ENCODE measurements around the gene CUZD1.
A peak's percentile ranks its signal among the peaks of the same experiment; 100 is the strongest.
"Not testable (repeated sequence)": the region's sequence is repeated elsewhere in the genome, so short reads cannot be mapped to it uniquely, and the experiment has no call there.

Gene CUZD1

GRCh38 chr10:122845783-122846332 is at the start of gene CUZD1:
TSS of gene CUZD1 (minus strand) at chr10:122845857. CDS start at chr10:122845843, 14 bp downstream.
- no peak for DNase-seq (ENCODE audit: low spot score)

GRCh38 chr10:122894261-122894944 is 48.7 kb upstream of the CUZD1 start:
- no peak for DNase-seq (ENCODE audit: low spot score)

- no peak for DNase-seq (ENCODE audit: low spot score)
Measured at GRCh38 chr10:122884166-122884565, 38.5 kb upstream of the CUZD1 start.

- DNase-seq (ENCODE audit: low spot score): no peak
Measured at GRCh38 chr10:122882766-122883165, 37.1 kb upstream of the CUZD1 start.

GRCh38 chr10:122879339-122880273 is 33.9 kb upstream of the CUZD1 start, which contains the start of gene FAM24B:
TSS of gene FAM24B (minus strand) at chr10:122879581. CDS start at chr10:122850515, 29,066 bp downstream.
- peak; percentile 98 for DNase-seq (ENCODE audit: low spot score)

GRCh38 chr10:122878799-122879338 is 33.2 kb upstream of the CUZD1 start:
- peak; percentile 22 for DNase-seq (ENCODE audit: low spot score)

- DNase-seq (ENCODE audit: low spot score): no peak
Measured at GRCh38 chr10:122877264-122877663, 31.6 kb upstream of the CUZD1 start.

- no peak for DNase-seq (ENCODE audit: low spot score)
Measured at GRCh38 chr10:122876467-122876855, 30.8 kb upstream of the CUZD1 start.

GRCh38 chr10:122875843-122876466 is 30.3 kb upstream of the CUZD1 start:
- no peak for DNase-seq (ENCODE audit: low spot score)

GRCh38 chr10:122871947-122872346 is 26.3 kb upstream of the CUZD1 start:
- DNase-seq (ENCODE audit: low spot score): not testable (repeated sequence)

- DNase-seq (ENCODE audit: low spot score): not testable (repeated sequence)
Measured at GRCh38 chr10:122868768-122869167, 23.1 kb upstream of the CUZD1 start.

- DNase-seq (ENCODE audit: low spot score): not testable (repeated sequence)
Measured at GRCh38 chr10:122866757-122867482, 21.3 kb upstream of the CUZD1 start.

GRCh38 chr10:122864901-122865300 is 19.2 kb upstream of the CUZD1 start:
- DNase-seq (ENCODE audit: low spot score): no peak

GRCh38 chr10:122864194-122864592 is 18.5 kb upstream of the CUZD1 start:
- DNase-seq (ENCODE audit: low spot score): no peak

GRCh38 chr10:122863216-122864193 is 17.8 kb upstream of the CUZD1 start:
- DNase-seq (ENCODE audit: low spot score): no peak

- no peak for DNase-seq (ENCODE audit: low spot score)
Measured at GRCh38 chr10:122861711-122862161, 16.1 kb upstream of the CUZD1 start.

GRCh38 chr10:122859527-122859926 is 13.9 kb upstream of the CUZD1 start:
- DNase-seq (ENCODE audit: low spot score): peak; percentile 13

GRCh38 chr10:122858042-122858441 is 12.4 kb upstream of the CUZD1 start:
- DNase-seq (ENCODE audit: low spot score): not testable (repeated sequence)

- no peak for DNase-seq (ENCODE audit: low spot score)
Measured at GRCh38 chr10:122856902-122857301, 11.2 kb upstream of the CUZD1 start.

- DNase-seq (ENCODE audit: low spot score): no peak
Measured at GRCh38 chr10:122855745-122856144, 10.1 kb upstream of the CUZD1 start.

All from NAMALWA (cell line).